B cell (primary cell): ENCODE measurements around the gene GABRA6.

Experiments
- CTCF ChIP-seq: fragments of 200-600 bp; IDR thresholded peaks from one replicate; pipeline ENCODE4 v1.8.0; 2022; ENCODE audit warnings: antibody characterized with exemption, mild to moderate bottlenecking
- EZH2 ChIP-seq: IDR thresholded peaks from 2 replicates; pipeline ENCODE4 v1.6.1; 2012; ENCODE audit warnings: borderline replicate concordance, low read depth, mild to moderate bottlenecking, moderate library complexity, low read length; ENCODE audit not compliant: insufficient read depth, poor library complexity, severe bottlenecking

- no peak for TF ChIP-seq CTCF
- no peak for TF ChIP-seq EZH2
These were observed 14.5 kb downstream of the GABRA6 start for GRCh38 chr5:161700065-161700464.
